ENCODE results near the gene CNR1. TPM values are rescaled to one million over a fixed set of nuclear protein-coding genes. Genes with fewer than 3 reads are reported as not detected.

The CNR1 gene
- total and polyA plus RNA-seq, 4 experiments from 2014 or later, result not detected

DNA sequence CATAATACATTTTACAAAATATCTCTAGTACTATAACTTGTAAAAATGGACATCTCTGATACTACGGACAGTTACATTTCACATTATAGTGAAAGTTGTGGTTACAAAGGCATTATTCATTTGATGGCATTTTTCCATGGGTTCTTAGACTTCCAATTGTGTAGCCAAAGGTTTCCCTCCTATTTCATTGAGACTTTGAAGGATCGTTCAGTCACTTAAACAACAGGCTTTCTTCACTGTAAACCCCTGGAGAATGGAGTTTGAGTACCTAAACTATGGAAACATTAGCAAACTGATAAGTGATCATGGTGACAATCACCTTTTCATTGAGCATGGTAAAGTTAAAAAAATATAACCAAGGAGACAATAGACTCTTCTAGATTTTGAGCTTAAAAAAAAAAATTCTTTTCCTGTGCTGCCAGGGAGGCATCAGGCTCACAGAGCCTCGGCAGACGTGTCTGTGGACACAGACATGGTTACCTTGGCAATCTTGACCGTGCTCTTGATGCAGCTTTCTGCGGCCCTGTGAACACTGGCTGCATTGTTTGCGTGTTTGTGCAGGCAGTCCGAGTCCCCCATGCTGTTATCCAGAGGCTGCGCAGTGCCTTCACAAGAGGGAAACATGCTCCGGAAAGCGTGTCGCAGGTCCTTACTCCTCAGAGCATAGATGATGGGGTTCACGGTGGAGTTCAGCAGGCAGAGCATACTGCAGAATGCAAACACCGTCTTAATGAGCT, 22.6 kb downstream of the CNR1 start:
- Histone ChIP-seq H3K36me3 (ENCODE audit: insufficient read depth, low read length) (no peaks in the 10 kb centered on the region), H3K9me3 (ENCODE audit: control insufficient read depth in 1 of 2, low read length in 2 of 2) (no peaks in the 10 kb centered on the region), H3K27me3 (ENCODE audit: insufficient read depth, low read length) (no peaks in the 10 kb centered on the region), H3K4me1 (ENCODE audit: insufficient read depth, low read length) (no peaks in the 10 kb centered on the region), H3K4me3 (ENCODE audit: low read length in 2 of 2) (no peak overlapping the region), H3K27ac (ENCODE audit: low read depth, low read length) (no peak overlapping the region)
- no peak for DNase-seq
- POLR2A ChIA-PET (ENCODE audit: partially characterized antibody), result no interaction called here
- no peaks in the 10 kb centered on the region for H3K36me3 Mint-ChIP-seq
- intact Hi-C loops (cut with micrococcal nuclease), result no loop called here
- CTCF ChIA-PET (ENCODE audit: partially characterized antibody), result no interaction called here
- H3K9me3 Mint-ChIP-seq, result no peaks in the 10 kb centered on the region
- peaks cover 0 to 8% of the 10 kb centered on the region in 2 donors for H3K27me3 Mint-ChIP-seq
- H3K4me1 Mint-ChIP-seq, result no peaks in the 10 kb centered on the region
- no peak overlapping the region for H3K4me3 Mint-ChIP-seq
- H3K27ac Mint-ChIP-seq, result no peak overlapping the region

DNA sequence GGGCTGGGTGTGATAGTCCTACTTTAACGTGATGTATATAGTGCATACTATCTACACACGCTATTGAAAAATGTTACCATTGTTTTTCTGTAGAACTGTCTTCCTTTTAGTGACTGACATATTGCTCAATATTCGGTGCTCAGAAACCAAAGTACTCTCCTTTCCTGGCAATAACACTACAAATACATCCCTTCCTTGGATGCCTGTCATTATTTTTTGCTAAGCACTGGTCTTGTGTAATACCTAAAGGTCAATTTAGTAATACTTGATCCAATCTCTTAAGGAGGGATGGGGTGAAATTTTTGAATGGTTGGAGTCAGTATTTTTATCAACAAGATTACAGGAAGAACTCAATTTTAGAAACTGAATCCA, 23.9 kb downstream of the CNR1 start:
- H3K27ac Mint-ChIP-seq, result no peak overlapping the region
- Histone ChIP-seq H3K4me1 (ENCODE audit: insufficient read depth, low read length) (no peaks in the 10 kb centered on the region), H3K9me3 (ENCODE audit: control insufficient read depth in 1 of 2, low read length in 2 of 2) (no peaks in the 10 kb centered on the region), H3K27me3 (ENCODE audit: insufficient read depth, low read length) (no peaks in the 10 kb centered on the region), H3K4me3 (ENCODE audit: low read length in 2 of 2) (no peak overlapping the region), H3K36me3 (ENCODE audit: insufficient read depth, low read length) (no peaks in the 10 kb centered on the region), H3K27ac (ENCODE audit: low read depth, low read length) (no peak overlapping the region)
- H3K4me3 Mint-ChIP-seq, result no peak overlapping the region
- CTCF ChIA-PET (ENCODE audit: partially characterized antibody), result no interaction called here
- H3K36me3 Mint-ChIP-seq, result no peaks in the 10 kb centered on the region
- POLR2A ChIA-PET (ENCODE audit: partially characterized antibody), result no interaction called here
- no peaks in the 10 kb centered on the region for H3K4me1 Mint-ChIP-seq
- intact Hi-C loops (cut with micrococcal nuclease), result no loop called here
- H3K9me3 Mint-ChIP-seq, result no peaks in the 10 kb centered on the region
- H3K27me3 Mint-ChIP-seq, result peaks cover 0 to 7% of the 10 kb centered on the region in 2 donors
- no peak for DNase-seq

DNA sequence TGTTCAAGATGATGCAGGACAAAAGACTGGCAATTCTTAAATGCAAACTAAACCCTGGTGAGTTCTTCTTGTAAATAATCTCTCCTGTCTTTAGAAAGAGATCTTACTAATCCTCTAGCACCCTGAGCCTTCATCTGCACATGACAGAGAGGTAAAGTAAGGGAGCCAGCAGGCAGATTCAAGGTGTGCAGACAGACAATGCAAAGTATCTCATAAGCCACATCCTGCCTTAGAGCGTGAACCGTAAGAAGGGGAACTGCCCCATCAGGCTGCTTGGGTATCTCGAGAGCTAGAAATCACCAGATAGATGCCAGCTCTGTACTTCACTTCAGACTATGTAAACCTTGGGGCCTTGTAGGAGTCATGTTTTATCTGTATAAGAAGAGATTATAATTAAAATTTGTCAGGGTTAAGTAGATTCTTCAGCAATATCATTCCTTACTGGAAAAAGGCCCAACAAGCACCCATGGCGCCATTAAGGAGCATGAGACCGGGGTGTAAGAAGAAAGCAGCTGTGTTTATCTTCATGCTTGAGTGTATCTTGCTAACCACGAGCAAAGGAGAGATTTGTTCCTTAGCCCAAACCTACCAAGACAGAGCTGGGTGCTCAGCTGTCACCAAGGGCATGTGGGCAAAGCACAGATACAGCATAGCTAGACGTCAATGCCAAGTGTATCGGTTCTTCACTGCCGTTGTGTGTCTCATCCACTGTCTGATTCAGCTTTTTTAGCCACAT, 24.4 kb downstream of the CNR1 start:
- ChIA-PET CTCF (ENCODE audit: partially characterized antibody) (no interaction called here), POLR2A (ENCODE audit: partially characterized antibody) (no interaction called here)
- Mint-ChIP-seq H3K4me3 (no peak overlapping the region), H3K27me3 (peaks cover 0 to 8% of the 10 kb centered on the region in 2 donors), H3K4me1 (no peaks in the 10 kb centered on the region), H3K9me3 (no peaks in the 10 kb centered on the region), H3K36me3 (no peaks in the 10 kb centered on the region), H3K27ac (no peak overlapping the region)
- DNase-seq, result no peak
- intact Hi-C loops (cut with micrococcal nuclease), result no loop called here
- H3K9me3 ChIP-seq (ENCODE audit: control insufficient read depth in 1 of 2, low read length in 2 of 2), result no peaks in the 10 kb centered on the region
- no peaks in the 10 kb centered on the region for H3K27me3 ChIP-seq (ENCODE audit: insufficient read depth, low read length)
- no peaks in the 10 kb centered on the region for H3K36me3 ChIP-seq (ENCODE audit: insufficient read depth, low read length)
- H3K4me1 ChIP-seq (ENCODE audit: insufficient read depth, low read length), result no peaks in the 10 kb centered on the region
- H3K4me3 ChIP-seq (ENCODE audit: low read length in 2 of 2), result no peak overlapping the region
- H3K27ac ChIP-seq (ENCODE audit: low read depth, low read length), result no peak overlapping the region

DNA sequence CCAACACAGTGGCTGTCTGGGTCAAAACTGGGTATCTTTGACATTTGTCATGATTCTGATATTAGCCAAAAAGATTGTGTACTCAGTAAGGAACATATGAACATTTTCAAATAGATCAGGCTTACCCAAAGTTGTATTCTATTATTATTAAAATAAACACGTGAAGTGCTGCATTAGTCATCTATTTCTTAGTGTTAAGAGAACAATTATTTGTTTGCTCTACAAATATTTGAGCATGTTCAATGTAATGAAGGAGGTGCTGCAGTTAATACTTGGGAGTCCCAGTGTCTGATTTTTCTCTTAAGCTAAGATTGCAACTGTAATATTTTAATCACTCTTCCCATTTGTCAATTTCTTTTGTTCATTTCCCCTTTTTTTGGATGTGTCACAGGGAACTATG, 28.2 kb downstream of the CNR1 start:
- Mint-ChIP-seq H3K4me3 (no peak overlapping the region), H3K27me3 (peaks cover 6 to 12% of the 10 kb centered on the region in 2 donors), H3K9me3 (peaks cover 0 to 1% (median 0%) of the 10 kb centered on the region in 8 donors), H3K4me1 (peaks cover 0 to 1% (median 0%) of the 10 kb centered on the region in 4 donors), H3K27ac (no peak overlapping the region), H3K36me3 (no peaks in the 10 kb centered on the region)
- CTCF ChIA-PET (ENCODE audit: partially characterized antibody), result no interaction called here
- Histone ChIP-seq H3K36me3 (ENCODE audit: insufficient read depth, low read length) (no peaks in the 10 kb centered on the region), H3K4me1 (ENCODE audit: insufficient read depth, low read length) (no peaks in the 10 kb centered on the region), H3K27me3 (ENCODE audit: insufficient read depth, low read length) (no peaks in the 10 kb centered on the region), H3K9me3 (ENCODE audit: control insufficient read depth in 1 of 2, low read length in 2 of 2) (no peaks in the 10 kb centered on the region), H3K4me3 (ENCODE audit: low read length in 2 of 2) (no peak overlapping the region), H3K27ac (ENCODE audit: low read depth, low read length) (no peak overlapping the region)
- intact Hi-C loops (cut with micrococcal nuclease), result no loop called here
- DNase-seq, result no peak
- POLR2A ChIA-PET (ENCODE audit: partially characterized antibody), result no interaction called here

DNA sequence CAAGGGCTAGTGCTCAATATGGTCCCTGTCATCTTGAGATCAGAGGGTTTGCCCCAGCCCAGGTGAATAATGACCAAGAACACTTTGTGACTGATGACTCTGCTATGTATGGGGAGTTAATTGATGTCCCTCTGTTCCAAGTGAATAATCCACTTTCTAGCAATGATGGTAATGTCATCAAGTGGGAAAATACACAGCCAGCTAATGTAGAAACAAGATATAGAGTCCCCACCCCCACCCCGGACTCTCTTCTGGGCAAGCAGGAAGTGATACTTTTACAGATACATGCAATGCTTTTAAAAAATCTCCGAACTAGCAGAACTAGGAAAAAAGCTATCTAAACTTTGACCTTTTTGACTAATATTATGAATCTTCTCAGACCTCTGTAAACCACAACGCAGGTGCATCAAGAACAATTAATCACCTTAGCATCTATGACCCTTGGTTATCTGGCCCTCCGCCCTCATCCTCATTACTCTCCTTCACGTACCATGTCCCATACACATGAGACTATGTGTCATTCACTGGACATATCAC, 30.5 kb downstream of the CNR1 start:
- H3K9me3 Mint-ChIP-seq, result peaks cover 0 to 1% (median 0%) of the 10 kb centered on the region in 8 donors
- peaks cover 0 to 1% (median 0%) of the 10 kb centered on the region in 4 donors for H3K4me1 Mint-ChIP-seq
- H3K27me3 ChIP-seq (ENCODE audit: insufficient read depth, low read length), result no peaks in the 10 kb centered on the region
- no peak overlapping the region for H3K27ac ChIP-seq (ENCODE audit: low read depth, low read length)
- H3K36me3 ChIP-seq (ENCODE audit: insufficient read depth, low read length), result no peaks in the 10 kb centered on the region
- H3K4me3 Mint-ChIP-seq, result no peak overlapping the region
- H3K4me1 ChIP-seq (ENCODE audit: insufficient read depth, low read length), result no peaks in the 10 kb centered on the region
- POLR2A ChIA-PET (ENCODE audit: partially characterized antibody), result no interaction called here
- H3K27ac Mint-ChIP-seq, result no peak overlapping the region
- CTCF ChIA-PET (ENCODE audit: partially characterized antibody), result no interaction called here
- H3K27me3 Mint-ChIP-seq, result peaks cover 6 to 12% of the 10 kb centered on the region in 2 donors
- H3K36me3 Mint-ChIP-seq, result no peaks in the 10 kb centered on the region
- intact Hi-C loops (cut with micrococcal nuclease), result no loop called here
- DNase-seq, result no peak
- H3K4me3 ChIP-seq (ENCODE audit: low read length in 2 of 2), result no peak overlapping the region
- no peaks in the 10 kb centered on the region for H3K9me3 ChIP-seq (ENCODE audit: control insufficient read depth in 1 of 2, low read length in 2 of 2)

DNA sequence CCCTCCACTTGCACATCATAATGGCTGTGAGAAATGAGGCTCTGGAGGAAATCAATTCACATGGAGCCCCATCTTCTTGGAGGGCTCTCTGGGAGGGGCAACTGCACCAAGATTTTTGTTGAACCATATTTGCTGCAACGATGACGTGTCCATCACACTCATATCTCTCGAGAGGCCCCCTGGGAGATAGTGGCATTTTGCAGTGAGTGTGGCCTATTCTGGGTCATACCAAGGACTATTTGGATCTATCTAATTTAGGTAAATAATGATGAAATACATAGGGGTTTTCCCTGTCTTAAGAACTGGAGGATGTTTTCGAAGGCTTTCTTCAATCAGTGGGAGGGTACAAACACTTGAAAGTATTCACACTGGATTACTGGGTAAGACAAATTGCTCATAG, 31.6 kb downstream of the CNR1 start:
- Histone ChIP-seq H3K36me3 (ENCODE audit: insufficient read depth, low read length) (no peaks in the 10 kb centered on the region), H3K4me1 (ENCODE audit: insufficient read depth, low read length) (no peaks in the 10 kb centered on the region), H3K9me3 (ENCODE audit: control insufficient read depth in 1 of 2, low read length in 2 of 2) (no peaks in the 10 kb centered on the region), H3K27me3 (ENCODE audit: insufficient read depth, low read length) (no peaks in the 10 kb centered on the region), H3K4me3 (ENCODE audit: low read length in 2 of 2) (no peak overlapping the region), H3K27ac (ENCODE audit: low read depth, low read length) (no peak overlapping the region)
- peaks cover 6 to 18% of the 10 kb centered on the region in 2 donors for H3K27me3 Mint-ChIP-seq
- H3K27ac Mint-ChIP-seq, result no peak overlapping the region
- POLR2A ChIA-PET (ENCODE audit: partially characterized antibody), result no interaction called here
- DNase-seq, result no peak
- intact Hi-C loops (cut with micrococcal nuclease), result no loop called here
- no peaks in the 10 kb centered on the region for H3K36me3 Mint-ChIP-seq
- no peak overlapping the region for H3K4me3 Mint-ChIP-seq
- peaks cover 0 to 1% (median 0%) of the 10 kb centered on the region in 8 donors for H3K9me3 Mint-ChIP-seq
- CTCF ChIA-PET (ENCODE audit: partially characterized antibody), result no interaction called here
- H3K4me1 Mint-ChIP-seq, result peaks cover 0 to 1% (median 0%) of the 10 kb centered on the region in 4 donors

DNA sequence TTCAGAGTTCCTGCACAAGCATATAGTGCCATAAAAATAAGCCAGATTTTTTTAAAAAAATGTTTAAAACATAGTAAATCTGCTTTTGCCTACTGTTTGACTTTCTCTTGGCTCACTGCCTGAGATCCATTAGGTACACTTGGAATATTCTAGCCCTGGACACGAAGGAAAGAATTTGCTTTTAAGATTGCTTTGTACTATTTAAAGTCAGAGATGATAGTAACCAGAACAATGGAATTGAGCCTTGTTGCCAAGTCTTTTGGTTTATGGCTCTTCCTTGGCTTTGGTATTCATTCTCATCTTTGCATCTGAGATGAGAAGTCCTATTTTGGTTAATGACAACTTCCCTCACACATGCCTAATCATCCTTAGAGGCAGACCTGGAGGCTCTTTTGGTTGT, 32.4 kb downstream of the CNR1 start:
- no peaks in the 10 kb centered on the region for H3K4me1 ChIP-seq (ENCODE audit: insufficient read depth, low read length)
- peaks cover 0 to 1% (median 0%) of the 10 kb centered on the region in 4 donors for H3K4me1 Mint-ChIP-seq
- no peaks in the 10 kb centered on the region for H3K36me3 Mint-ChIP-seq
- H3K27ac Mint-ChIP-seq, result no peak overlapping the region
- H3K4me3 Mint-ChIP-seq, result no peak overlapping the region
- POLR2A ChIA-PET (ENCODE audit: partially characterized antibody), result no interaction called here
- peaks cover 0 to 1% (median 0%) of the 10 kb centered on the region in 8 donors for H3K9me3 Mint-ChIP-seq
- intact Hi-C loops (cut with micrococcal nuclease), result no loop called here
- H3K27me3 ChIP-seq (ENCODE audit: insufficient read depth, low read length), result no peaks in the 10 kb centered on the region
- CTCF ChIA-PET (ENCODE audit: partially characterized antibody), result no interaction called here
- no peak for DNase-seq
- H3K27me3 Mint-ChIP-seq, result peaks cover 6 to 18% of the 10 kb centered on the region in 2 donors
- H3K9me3 ChIP-seq (ENCODE audit: control insufficient read depth in 1 of 2, low read length in 2 of 2), result no peaks in the 10 kb centered on the region
- H3K4me3 ChIP-seq (ENCODE audit: low read length in 2 of 2), result no peak overlapping the region
- no peak overlapping the region for H3K27ac ChIP-seq (ENCODE audit: low read depth, low read length)
- H3K36me3 ChIP-seq (ENCODE audit: insufficient read depth, low read length), result no peaks in the 10 kb centered on the region
